ENCODE results near the gene FBXL12. TPM values are rescaled to one million over a fixed set of nuclear protein-coding genes. Genes with fewer than 3 reads are reported as not detected.
"Not testable (repeated sequence)": the region's sequence is repeated elsewhere in the genome, so short reads cannot be mapped to it uniquely, and the experiment has no call there.

Gene FBXL12
- total RNA-seq, 1 donor from 2014 or later: 4.5 TPM

DNA sequence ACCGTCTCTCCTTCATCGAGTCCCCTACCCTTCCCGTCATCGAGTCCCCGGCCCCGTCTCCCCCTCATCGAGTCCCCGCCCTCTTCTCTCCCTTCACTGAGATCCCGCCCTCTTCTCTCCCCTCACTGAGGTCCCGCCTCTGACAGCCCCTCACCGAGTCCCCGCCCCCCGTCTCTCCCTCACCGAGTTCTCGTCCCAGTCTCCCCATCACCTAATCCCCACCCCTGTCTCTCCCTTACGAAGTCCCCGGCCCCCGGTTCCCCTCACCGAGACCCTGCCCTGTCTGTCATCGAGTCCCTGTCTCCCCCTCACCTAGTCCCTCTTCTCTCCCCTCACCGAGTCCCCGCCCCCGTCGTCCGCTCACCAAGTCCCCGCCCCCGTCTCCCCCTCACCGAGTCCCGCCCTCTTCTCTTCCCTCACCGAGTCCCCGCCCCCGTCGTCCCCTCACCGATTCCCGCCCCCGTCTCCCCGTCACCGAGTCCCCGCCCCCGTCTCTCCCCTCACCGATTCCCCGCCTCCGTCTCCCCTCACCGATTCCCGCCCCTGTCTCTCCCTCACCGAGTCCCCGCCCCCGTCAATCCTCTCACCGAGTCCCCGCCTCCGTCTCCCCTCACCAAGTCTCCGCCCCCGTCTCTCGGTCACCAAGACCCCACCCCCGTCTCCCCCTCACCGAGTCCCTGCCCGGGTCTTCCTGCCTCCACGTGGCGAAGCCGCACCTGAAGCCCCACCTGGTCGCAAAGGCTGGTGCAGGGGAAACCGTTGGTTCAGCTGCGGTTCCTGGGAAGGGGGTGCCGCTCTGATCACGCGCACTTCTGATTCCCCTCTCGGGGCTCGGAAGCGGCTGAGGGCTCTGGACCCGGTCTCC is 26.4 kb downstream of the FBXL12 start:
- no peak for FAIRE-seq
- DNase-seq (ENCODE audit: low read depth): peak; percentile 80
- Histone ChIP-seq H3K4me3 (ENCODE audit: low read depth, low read length) (peak overlapping the region; percentile 79), H3K27me3 (ENCODE audit: control insufficient read depth, insufficient read depth, low read length) (no peaks in the 10 kb centered on the region), H3K36me3 (ENCODE audit: control insufficient read depth, insufficient read depth, low read length) (no peaks in the 10 kb centered on the region)
- TF ChIP-seq, protein P1, sequence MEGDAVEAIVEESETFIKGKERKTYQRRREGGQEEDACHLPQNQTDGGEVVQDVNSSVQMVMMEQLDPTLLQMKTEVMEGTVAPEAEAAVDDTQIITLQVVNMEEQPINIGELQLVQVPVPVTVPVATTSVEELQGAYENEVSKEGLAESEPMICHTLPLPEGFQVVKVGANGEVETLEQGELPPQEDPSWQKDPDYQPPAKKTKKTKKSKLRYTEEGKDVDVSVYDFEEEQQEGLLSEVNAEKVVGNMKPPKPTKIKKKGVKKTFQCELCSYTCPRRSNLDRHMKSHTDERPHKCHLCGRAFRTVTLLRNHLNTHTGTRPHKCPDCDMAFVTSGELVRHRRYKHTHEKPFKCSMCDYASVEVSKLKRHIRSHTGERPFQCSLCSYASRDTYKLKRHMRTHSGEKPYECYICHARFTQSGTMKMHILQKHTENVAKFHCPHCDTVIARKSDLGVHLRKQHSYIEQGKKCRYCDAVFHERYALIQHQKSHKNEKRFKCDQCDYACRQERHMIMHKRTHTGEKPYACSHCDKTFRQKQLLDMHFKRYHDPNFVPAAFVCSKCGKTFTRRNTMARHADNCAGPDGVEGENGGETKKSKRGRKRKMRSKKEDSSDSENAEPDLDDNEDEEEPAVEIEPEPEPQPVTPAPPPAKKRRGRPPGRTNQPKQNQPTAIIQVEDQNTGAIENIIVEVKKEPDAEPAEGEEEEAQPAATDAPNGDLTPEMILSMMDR (IDR thresholded peaks at IDR 0.05; ENCODE audit: insufficient read depth, low read length, severe bottlenecking): no peak

DNA sequence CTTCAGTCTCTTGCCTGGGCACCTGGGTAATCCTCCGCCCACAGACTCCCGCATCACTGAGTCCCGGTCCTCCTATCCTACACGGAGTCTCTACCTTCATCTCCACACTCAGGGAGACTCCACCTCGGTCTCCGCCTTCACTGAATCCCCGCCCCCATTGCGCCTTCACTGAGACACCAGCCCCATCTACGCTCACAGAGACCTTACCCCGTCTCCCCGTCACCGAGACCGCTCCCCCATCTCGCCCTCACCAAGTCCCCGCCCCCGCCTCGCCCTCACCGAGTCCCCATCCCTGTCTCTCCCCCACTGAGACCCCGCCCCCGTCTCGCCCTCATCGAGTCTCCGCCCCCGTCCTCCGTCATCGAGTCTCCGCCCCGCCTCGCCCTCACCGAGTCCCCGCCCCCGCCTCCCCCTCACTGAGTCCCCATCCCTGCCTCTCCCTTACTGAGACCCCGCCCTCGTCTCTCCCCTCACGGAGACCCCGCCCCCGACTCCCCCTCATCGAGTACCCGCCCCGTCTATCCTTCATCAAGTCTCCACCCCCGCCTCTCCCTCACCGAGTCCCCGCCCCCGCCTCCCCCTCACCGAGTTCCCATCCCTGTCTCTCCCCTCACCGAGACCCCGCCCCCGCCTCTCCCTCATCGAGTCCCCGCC is 27.2 kb downstream of the FBXL12 start:
- FAIRE-seq: no peak
- no peaks in the 10 kb centered on the region for H3K27me3 ChIP-seq (ENCODE audit: control insufficient read depth, insufficient read depth, low read length)
- TF ChIP-seq, protein P1 (IDR thresholded peaks at IDR 0.05; ENCODE audit: insufficient read depth, low read length, severe bottlenecking): no peak
- H3K4me3 ChIP-seq (ENCODE audit: low read depth, low read length): peak overlapping the region; percentile 79
- peak; percentile 92 for DNase-seq (ENCODE audit: low read depth)
- no peaks in the 10 kb centered on the region for H3K36me3 ChIP-seq (ENCODE audit: control insufficient read depth, insufficient read depth, low read length)

DNA sequence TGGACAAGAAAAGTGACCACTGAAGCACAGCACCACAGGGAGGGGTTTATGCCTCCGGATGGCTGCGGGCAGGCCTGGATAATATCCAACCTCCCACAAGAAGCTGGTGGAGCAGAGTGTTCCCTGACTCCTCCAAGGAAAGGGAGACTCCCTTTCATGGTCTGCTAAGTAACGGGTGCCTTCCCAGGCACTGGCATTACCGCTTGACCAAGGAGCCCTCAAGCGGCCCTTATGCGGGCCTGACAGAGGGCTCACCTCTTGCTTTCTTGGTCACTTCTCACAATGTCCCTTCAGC is 27.9 kb downstream of the FBXL12 start:
- not testable (repeated sequence) for FAIRE-seq; H3K27me3 ChIP-seq (ENCODE audit: control insufficient read depth, insufficient read depth, low read length); DNase-seq (ENCODE audit: low read depth); H3K36me3 ChIP-seq (ENCODE audit: control insufficient read depth, insufficient read depth, low read length)
- H3K4me3 ChIP-seq (ENCODE audit: low read depth, low read length): peak overlapping the region; percentile 79

DNA sequence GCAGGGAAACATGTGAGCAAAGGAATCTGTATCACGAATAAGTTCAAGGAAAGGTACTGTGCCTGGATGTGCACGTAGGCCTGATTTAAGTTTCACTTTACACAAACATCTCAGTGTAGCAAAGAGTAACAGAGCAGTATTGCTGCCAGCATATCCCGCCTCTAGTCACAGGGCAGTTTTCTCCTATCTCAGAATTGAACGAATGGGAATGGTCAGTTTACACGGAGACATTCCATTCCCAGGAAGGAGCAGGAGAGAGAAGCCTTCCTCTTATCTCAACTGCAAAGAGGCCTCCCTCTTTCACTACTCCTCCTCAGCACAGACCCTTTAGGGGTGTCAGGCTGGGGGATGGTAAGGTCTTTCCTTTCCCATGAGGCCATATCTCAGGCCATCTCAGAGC is 29.3 kb downstream of the FBXL12 start:
- FAIRE-seq: not testable (repeated sequence)

DNA sequence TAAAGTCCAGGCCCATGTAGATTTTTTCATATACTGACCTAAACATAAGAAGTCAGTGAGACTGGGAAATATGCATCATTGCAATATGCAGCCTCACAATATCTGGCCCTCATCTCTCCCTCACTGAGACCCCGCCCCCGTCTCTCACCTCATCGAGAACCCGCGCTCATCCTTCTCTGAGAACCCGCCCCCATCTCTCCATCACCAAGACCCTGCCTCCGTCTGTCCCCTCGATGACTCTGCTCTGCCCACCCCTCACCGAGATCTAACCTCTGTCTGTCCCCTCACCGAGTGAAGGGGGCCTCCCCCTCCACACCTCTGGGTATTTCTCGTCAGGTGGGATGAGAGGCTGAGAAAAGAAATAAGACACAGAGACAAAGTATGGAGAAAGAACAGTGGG is 29.8 kb downstream of the FBXL12 start:
- FAIRE-seq (no peak), DNase-seq (ENCODE audit: low read depth) (no peak)
- H3K4me3 ChIP-seq (ENCODE audit: low read depth, low read length): no peak overlapping the region
- H3K36me3 ChIP-seq (ENCODE audit: control insufficient read depth, insufficient read depth, low read length): no peaks in the 10 kb centered on the region
- H3K27me3 ChIP-seq (ENCODE audit: control insufficient read depth, insufficient read depth, low read length): no peaks in the 10 kb centered on the region
- TF ChIP-seq, protein P1 (IDR thresholded peaks at IDR 0.05; ENCODE audit: insufficient read depth, low read length, severe bottlenecking): no peak

More for the DNA sequence above, 29.3 kb downstream of the FBXL12 start:
- not testable (repeated sequence) for H3K36me3 ChIP-seq (ENCODE audit: control insufficient read depth, insufficient read depth, low read length); DNase-seq (ENCODE audit: low read depth); H3K27me3 ChIP-seq (ENCODE audit: control insufficient read depth, insufficient read depth, low read length); H3K4me3 ChIP-seq (ENCODE audit: low read depth, low read length)

DNA sequence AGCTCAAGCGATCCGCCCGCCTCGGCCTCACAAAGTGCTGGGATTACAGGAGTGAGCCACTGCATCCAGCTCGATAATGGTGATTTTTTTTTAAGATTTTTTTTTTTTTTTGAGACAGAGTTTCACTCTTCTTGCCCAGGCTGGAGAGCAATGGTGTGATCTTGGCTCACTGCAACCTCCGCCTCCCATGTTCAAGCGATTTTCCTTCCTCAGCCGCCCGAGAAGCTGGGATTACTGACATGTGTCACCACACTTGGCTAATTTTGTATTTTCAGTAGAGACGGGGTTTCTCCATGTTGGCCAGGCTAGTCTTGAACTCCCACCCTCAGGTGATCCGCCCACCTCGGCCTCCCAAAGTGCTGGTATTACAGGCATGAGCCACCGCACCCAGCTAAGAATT is 30.3 kb downstream of the FBXL12 start:
- not testable (repeated sequence) for DNase-seq (ENCODE audit: low read depth); FAIRE-seq

DNA sequence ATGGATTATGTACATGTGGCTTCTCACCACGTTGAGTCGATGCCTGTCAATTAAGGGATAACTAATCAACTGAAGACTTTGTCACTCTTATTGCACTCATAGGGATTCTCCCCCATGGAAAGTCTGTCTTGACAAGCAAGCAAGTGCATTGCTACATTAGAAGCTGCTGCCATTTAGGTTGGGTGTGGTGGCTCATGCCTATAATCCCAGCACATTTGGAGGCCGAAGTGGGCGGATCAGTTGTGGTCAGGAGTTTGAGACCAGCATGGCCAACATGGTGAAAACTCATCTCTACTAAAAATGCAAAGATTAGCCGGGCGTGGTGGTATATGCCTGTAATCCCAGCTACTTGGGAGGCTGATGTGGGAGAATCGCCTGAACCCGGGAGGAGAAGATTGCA is 32.1 kb downstream of the FBXL12 start:
- no peak overlapping the region for H3K4me3 ChIP-seq (ENCODE audit: low read depth, low read length)
- FAIRE-seq: no peak

More for the DNA sequence above, 30.3 kb downstream of the FBXL12 start:
- H3K4me3 ChIP-seq (ENCODE audit: low read depth, low read length); H3K27me3 ChIP-seq (ENCODE audit: control insufficient read depth, insufficient read depth, low read length); H3K36me3 ChIP-seq (ENCODE audit: control insufficient read depth, insufficient read depth, low read length): not testable (repeated sequence)

More for the DNA sequence above, 32.1 kb downstream of the FBXL12 start:
- DNase-seq (ENCODE audit: low read depth): no peak
- TF ChIP-seq, protein P1 (IDR thresholded peaks at IDR 0.05; ENCODE audit: insufficient read depth, low read length, severe bottlenecking): no peak
- no peaks in the 10 kb centered on the region for H3K27me3 ChIP-seq (ENCODE audit: control insufficient read depth, insufficient read depth, low read length)
- no peaks in the 10 kb centered on the region for H3K36me3 ChIP-seq (ENCODE audit: control insufficient read depth, insufficient read depth, low read length)
